GM19035 (cell line): ENCODE data around the gene MYO10.
"Not testable (repeated sequence)": the region's sequence is repeated elsewhere in the genome, so short reads cannot be mapped to it uniquely, and the experiment has no call there.

Source experiments
- ATAC-seq: cut with Tn5 transposase; IDR thresholded peaks from one replicate; pipeline ENCODE4 v1.9.1; 2021; ENCODE audit not compliant: unreplicated experiment

MYO10 gene

DNA sequence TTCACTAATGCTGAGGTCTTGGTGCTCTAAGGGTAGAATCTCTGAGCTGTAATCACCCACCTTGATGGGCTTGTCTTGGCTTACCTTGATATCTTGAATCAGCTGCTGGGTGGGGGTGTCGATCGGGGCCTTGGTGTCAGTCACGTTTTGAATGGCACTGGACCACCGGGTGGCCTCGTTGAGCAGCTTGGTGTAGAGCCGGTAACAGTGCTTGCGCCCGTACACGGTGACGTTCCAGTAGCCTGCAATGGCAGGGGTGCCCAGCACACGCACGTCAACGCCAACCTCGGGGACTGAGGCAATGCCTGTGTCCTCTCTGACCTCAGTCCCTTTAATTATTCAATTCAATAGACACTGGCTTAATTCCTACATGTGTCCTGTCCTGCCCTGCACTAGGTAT is 256.2 kb downstream of the MYO10 start:
- ATAC-seq, result no peak

- no peak for ATAC-seq
Measured at GRCh38 chr5:16679190-16679589, 256.9 kb downstream of the MYO10 start.

DNA sequence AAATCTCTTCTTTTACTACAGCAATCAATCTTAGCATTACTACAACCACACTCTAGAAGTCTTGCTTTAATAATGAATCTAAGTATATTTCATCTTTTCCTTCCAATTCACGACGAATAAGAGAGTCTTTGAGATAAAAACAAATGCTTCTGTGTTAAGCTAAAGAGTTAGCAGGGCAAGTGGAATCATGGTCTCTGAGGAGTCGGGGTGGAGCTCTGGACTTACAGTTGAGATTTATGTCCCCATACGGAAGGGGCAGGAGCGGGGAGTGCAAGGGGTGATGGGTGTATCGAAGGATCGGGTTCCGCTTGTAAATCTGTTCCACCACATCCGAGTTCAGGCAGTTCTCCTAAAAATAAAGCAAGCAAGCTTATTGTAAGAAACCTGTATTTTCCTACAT is 260.3 kb downstream of the MYO10 start:
- ATAC-seq, result no peak

GRCh38 chr5:16674750-16675149 is 261.3 kb downstream of the MYO10 start:
- ATAC-seq, result no peak

- no peak for ATAC-seq
Measured at GRCh38 chr5:16673241-16674201, 262.6 kb downstream of the MYO10 start.

DNA sequence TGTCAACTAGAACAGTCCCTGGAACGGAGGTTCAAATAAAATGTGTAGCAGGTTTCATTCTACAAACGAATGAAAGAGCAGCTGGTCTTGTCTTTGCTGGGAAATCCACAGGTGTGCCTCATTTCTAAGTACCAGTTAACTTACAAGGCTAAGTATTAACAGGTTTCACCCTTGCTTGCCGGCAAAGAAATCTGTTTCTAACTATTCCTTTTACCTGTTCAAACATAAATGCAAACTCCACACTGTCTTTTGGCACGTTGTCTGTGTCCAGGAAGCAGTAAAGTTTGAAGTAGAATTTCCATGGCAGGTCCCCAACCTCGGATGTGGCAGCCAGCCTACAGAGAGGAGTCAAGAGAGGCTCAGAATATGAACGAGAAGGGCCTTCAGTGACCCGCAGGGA is 264.9 kb downstream of the MYO10 start:
- ATAC-seq, result no peak

DNA sequence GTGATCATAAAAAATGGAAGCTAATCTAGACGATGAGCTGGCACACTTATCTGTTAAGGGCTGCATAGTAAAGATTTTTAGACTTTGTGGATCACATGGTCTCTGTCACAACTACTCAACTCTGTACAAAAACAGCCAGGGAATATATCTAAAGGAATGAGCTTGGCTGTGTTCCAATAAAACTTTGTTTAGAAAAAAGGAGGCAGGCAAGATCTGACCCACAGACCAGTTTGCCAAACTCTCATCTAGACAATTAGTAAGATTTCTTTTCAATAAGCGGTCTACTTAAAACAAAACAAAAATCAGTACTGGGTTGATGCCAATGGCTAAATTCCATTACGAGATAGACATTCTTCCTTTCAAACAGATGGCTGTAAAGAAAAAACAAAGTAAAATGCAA is 266.3 kb downstream of the MYO10 start:
- ATAC-seq, result no peak

- no peak for ATAC-seq
Measured at GRCh38 chr5:16668631-16669030, 267.5 kb downstream of the MYO10 start.

GRCh38 chr5:16668194-16668593 is 267.9 kb downstream of the MYO10 start:
- ATAC-seq, result no peak

GRCh38 chr5:16666883-16667398 is 269.1 kb downstream of the MYO10 start:
- ATAC-seq, result no peak

- ATAC-seq, result no peak
Measured at GRCh38 chr5:16666130-16666882, 269.8 kb downstream of the MYO10 start.

DNA sequence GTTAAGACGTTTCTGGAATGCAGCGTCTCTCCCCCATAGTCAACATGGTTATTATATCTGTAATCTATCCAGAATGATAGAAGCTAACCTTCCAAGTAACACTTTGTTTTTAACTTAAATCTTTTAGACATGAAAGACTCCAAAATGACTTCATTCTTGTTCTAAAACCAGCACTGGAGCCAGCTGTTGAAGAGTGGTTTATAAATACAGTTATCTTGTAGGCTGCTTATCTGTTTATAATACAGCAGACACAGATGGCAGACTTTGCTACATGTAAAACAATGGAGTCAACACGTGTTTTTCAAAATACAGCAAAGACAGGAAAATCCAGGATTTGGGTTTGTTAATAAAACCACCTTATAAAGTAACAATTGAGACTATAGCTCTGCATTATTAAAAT is 270.5 kb downstream of the MYO10 start:
- no peak for ATAC-seq

DNA sequence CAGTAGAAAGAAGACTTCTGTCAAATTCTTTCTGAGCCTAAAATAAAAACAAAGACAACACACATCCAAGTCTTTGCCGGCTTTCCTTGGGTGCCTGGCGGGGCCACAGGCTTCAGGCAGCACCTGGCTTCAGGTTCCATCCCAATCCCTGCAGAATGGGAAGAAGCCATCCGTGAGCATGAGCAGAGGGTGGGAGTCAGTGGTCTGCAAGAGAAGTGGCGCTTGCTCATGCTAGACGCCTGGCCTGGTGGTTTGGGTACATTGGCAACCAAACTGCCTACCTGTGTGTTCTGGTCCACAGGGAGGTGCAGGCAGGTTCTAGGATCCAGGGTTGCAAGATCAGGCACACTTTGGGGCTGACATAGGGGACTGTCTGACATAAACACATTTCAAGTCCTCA is 271.7 kb downstream of the MYO10 start:
- no peak for ATAC-seq

DNA sequence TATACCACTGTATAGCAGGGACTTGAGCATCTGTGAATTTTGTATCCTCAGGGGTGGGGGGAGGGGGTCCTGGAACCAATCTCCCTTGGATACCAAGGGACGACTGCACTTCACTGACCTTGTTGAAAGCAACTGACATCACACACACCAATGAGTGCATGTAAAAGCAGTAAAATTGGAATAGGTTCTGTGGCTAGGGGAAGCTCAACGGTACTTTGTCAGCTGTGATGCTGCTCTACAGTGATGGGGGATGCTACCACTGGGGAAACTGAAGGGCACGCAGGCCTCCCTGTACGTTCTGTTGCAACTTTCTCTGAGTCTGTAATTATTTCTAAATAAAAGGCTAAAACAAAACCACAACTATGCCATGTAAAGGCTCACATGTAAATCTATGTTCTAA is 272.2 kb downstream of the MYO10 start:
- no peak for ATAC-seq

DNA sequence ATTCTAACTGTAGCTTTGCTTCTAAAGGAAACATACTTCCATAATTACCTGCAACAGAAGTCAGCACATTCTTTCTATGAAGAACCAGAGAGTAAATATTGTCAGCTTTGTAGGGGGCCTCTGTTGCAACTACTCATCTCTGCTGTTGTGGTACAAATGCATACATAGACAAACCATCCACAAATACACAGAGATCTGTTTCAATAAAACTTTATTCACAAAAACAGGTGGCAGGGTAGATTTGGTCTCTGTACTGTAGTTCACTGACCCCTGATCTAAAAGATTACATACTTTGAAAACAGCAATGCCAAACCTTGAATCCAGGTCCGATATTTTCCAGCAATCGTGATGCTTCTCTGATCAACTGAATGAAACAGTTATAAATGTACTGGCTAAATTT is 274.4 kb downstream of the MYO10 start:
- ATAC-seq, result no peak

GRCh38 chr5:16660982-16661381 is 275.1 kb downstream of the MYO10 start:
- no peak for ATAC-seq

GRCh38 chr5:16659536-16659935 is 276.6 kb downstream of the MYO10 start:
- ATAC-seq, result no peak

DNA sequence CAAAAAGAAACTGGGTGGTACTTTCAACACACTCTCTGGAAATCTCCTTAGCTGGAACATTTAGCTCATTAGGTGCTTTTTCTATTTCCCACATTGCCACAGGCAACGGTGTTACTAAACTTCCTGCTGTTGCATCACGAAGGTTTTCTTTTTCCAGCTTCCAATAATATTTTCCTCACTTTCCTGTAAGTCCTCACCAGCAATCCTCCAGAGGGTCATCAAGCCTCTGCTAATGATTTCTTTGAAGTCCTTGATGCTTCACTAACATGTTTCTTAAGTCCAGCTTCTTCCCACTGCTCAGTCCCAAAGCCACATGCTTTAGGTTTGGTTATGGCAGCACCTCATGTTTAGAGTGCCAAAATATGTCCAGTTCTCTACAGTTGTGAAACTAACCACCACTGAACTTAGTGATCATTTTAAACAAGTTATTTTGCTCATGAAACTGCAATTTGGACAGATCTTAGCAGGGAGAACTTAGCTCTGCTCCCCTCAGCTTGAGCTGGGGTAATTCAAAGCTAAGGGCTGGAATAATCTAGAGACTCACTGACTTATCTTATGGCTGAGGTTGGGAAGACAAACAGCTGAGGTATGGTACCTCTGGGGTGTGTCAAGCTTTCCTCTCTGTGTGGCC is 279.4 kb downstream of the MYO10 start:
- ATAC-seq, result no peak

DNA sequence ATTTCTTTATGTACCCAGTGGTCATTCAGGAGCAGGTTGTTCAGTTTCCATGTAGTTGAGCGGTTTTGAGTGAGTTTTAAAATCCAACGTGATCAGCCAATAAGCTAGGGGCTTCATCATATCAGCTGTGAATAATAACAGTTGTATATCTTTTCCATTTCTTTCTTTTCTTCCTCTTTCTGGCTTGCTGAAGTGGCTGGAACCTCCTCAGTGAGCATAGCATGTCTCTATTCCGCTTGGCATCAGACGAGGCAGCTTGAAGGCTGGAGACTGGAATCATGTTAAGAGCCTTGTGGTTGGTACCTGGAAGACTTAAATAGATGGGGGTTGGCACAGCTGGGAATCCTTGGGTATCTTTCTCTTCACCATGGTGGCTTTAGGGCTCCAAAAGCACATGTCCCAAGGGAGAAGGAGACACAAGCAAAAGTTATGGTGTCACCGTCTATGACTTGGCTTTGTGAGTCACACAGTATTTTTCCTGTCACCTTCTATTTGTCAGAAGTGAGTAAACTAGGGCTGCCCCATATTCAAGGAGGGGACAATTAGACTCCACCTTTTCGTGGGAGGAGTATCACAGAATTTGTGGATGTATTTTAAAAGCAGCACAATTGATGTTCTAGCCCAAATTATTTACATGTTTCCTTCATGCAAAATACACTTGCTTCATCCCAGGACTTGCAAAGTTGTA is 281.3 kb downstream of the MYO10 start:
- no peak for ATAC-seq

- not testable (repeated sequence) for ATAC-seq
Measured at GRCh38 chr5:16648739-16649138, 287.3 kb downstream of the MYO10 start.
